A673 (cell line): ENCODE measurements around the gene HBP1. TPM values are rescaled to one million over a fixed set of nuclear protein-coding genes. Genes with fewer than 3 reads are reported as not detected.

Experiments
- BruUV-seq: library from RNA; stranded (reverse); fragments of 400-500 nt; replicated peaks from 2 replicates; lab custom pipeline; 2021; lab: Mats Ljungman, UMichigan
- CTCF ChIA-PET: fragments of 300-600 bp; sonication (Branson Sonifier 250); formaldehyde crosslinking; loops from one replicate; lab custom pipeline; 2022; ENCODE audit warnings: antibody characterized with exemption; lab: Charles Lee
- POLR2A ChIA-PET: fragments of 300-600 bp; sonication (Branson Sonifier 250); formaldehyde crosslinking; loops from one replicate; lab custom pipeline; 2022; ENCODE audit warnings: antibody characterized with exemption; ENCODE audit not compliant: low non-redundant PET; lab: Charles Lee
- DNase-seq: peaks from one replicate; pipeline ENCODE4 v3.0.0-alpha.2; 2015; ENCODE audit warnings: low spot score
- H3K27ac ChIP-seq: fragments of 200-600 bp; sonication (generic); 2 replicates; pipeline ENCODE4 v1.5.1; 2016; ENCODE audit warnings: mixed run types, low read depth, mild to moderate bottlenecking, mixed read lengths, antibody characterized with exemption, low read length; ENCODE audit not compliant: poor library complexity, severe bottlenecking
- H3K27me3 ChIP-seq: fragments of 200-600 bp; sonication (generic); replicated peaks from 2 replicates; pipeline ENCODE4 v1.6.1; 2017; ENCODE audit warnings: mixed run types, low read depth, mild to moderate bottlenecking, mixed read lengths, antibody characterized with exemption, low read length; ENCODE audit not compliant: insufficient read depth, poor library complexity
- H3K36me3 ChIP-seq: fragments of 200-600 bp; sonication (generic); 2 replicates; pipeline ENCODE4 v1.6.1; 2016; ENCODE audit warnings: mixed run types, mild to moderate bottlenecking, mixed read lengths, antibody characterized with exemption, low read length; ENCODE audit not compliant: insufficient read depth, poor library complexity, severe bottlenecking
- H3K4me1 ChIP-seq: fragments of 200-600 bp; sonication (generic); 2 replicates; pipeline ENCODE4 v1.6.1; 2017; ENCODE audit warnings: mixed run types, mild to moderate bottlenecking, mixed read lengths, antibody characterized with exemption, low read length; ENCODE audit not compliant: insufficient read depth, poor library complexity, severe bottlenecking
- H3K4me3 ChIP-seq: fragments of 200-600 bp; sonication (generic); 2 replicates; pipeline ENCODE4 v1.5.1; 2016; ENCODE audit warnings: low read depth, mixed run types, mild to moderate bottlenecking, mixed read lengths, low read length; ENCODE audit not compliant: poor library complexity, severe bottlenecking
- H3K9me3 ChIP-seq: fragments of 200-600 bp; sonication (generic); 2 replicates; pipeline ENCODE4 v1.6.1; 2016; ENCODE audit warnings: mixed run types, low read depth, mild to moderate bottlenecking, mixed read lengths, antibody characterized with exemption, low read length; ENCODE audit not compliant: poor library complexity, severe bottlenecking
- EZH2 ChIP-seq: fragments of 200-600 bp; sonication (generic); IDR thresholded peaks from 2 replicates; pipeline ENCODE4 v1.6.1; 2017; ENCODE audit warnings: borderline replicate concordance, low read depth, mild to moderate bottlenecking, mixed read lengths, antibody characterized with exemption, low read length; ENCODE audit not compliant: poor library complexity, severe bottlenecking
- intact Hi-C: fragments of 100-400 bp; cut with micrococcal nuclease; formaldehyde crosslinking; loops from one replicate; pipeline ENCODE4 v1.10.0; 2022; ENCODE audit not compliant: unreplicated experiment
- total RNA-seq: library from RNA; stranded (reverse); gene quantifications from 2 replicates; pipeline ENCODE4 v1.2.3, GENCODE V29; 2021
- TF ChIP-seq, protein P1 (sequence below): fragments of 300-800, 200-600 bp; sonication (generic); conservative IDR thresholded peaks from 2 replicates; pipeline ENCODE4 v1.5.1; 2017; ENCODE audit warnings: low read depth, mild to moderate bottlenecking, antibody characterized with exemption, low read length, moderate library complexity, mixed read lengths

The HBP1 gene
- total RNA-seq, 1 experiment from 2014 or later = 11.7 TPM

DNA sequence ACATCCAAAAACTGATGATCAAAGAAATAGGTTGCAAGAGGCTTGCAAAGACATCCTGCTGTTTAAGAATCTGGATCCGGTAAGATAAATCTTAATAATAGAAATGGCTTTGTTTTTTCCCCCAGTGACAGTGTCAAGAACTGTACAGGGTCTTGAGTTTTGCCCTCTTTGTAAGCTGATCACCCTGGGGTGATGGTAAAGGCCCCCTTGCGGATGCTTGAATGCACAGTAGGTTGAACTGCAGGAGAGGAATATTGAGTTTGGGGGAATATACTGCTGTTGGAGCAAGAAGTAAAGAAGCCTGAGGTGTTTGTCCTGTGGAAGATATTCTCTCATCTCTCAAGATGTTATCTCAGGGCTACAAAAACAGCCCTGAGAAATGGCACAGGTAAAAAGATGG is 40.6 kb upstream of the HBP1 start:
- Histone ChIP-seq H3K9me3 (no peaks in the 10 kb centered on the region), H3K4me3 (no peak overlapping the region), H3K4me1 (no peaks in the 10 kb centered on the region), H3K27me3 (no peaks in the 10 kb centered on the region), H3K36me3 (no peaks in the 10 kb centered on the region), H3K27ac (no peak overlapping the region)
- ChIA-PET CTCF (no interaction called here), POLR2A (no interaction called here)
- TF ChIP-seq, protein P1, sequence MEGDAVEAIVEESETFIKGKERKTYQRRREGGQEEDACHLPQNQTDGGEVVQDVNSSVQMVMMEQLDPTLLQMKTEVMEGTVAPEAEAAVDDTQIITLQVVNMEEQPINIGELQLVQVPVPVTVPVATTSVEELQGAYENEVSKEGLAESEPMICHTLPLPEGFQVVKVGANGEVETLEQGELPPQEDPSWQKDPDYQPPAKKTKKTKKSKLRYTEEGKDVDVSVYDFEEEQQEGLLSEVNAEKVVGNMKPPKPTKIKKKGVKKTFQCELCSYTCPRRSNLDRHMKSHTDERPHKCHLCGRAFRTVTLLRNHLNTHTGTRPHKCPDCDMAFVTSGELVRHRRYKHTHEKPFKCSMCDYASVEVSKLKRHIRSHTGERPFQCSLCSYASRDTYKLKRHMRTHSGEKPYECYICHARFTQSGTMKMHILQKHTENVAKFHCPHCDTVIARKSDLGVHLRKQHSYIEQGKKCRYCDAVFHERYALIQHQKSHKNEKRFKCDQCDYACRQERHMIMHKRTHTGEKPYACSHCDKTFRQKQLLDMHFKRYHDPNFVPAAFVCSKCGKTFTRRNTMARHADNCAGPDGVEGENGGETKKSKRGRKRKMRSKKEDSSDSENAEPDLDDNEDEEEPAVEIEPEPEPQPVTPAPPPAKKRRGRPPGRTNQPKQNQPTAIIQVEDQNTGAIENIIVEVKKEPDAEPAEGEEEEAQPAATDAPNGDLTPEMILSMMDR = no peak
- TF ChIP-seq EZH2 = no peak
- intact Hi-C loops = no loop called here
- DNase-seq = no peak
- BruUV-seq = no TSS peak

DNA sequence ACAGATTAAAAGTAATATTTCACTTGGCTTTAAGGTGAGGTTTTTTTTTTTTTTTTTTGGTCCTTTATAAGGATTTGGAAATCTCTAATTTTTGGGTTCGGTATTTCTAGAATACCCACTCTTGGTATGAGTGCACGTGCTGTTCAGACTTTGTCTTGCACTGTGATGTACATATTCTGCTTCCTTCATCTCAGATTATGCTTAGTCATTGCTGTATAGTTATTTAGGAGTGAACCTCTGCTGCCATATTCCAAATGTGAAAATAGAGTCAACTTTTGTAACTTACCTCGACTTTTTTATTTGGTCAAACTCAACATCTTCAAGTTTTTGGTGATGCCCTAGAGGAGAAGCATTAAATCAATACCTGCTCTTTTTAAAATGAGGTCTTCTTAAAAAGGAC is 40.1 kb upstream of the HBP1 start:
- POLR2A ChIA-PET = no interaction called here
- CTCF ChIA-PET = no interaction called here
- H3K27me3 ChIP-seq = no peaks in the 10 kb centered on the region

DNA sequence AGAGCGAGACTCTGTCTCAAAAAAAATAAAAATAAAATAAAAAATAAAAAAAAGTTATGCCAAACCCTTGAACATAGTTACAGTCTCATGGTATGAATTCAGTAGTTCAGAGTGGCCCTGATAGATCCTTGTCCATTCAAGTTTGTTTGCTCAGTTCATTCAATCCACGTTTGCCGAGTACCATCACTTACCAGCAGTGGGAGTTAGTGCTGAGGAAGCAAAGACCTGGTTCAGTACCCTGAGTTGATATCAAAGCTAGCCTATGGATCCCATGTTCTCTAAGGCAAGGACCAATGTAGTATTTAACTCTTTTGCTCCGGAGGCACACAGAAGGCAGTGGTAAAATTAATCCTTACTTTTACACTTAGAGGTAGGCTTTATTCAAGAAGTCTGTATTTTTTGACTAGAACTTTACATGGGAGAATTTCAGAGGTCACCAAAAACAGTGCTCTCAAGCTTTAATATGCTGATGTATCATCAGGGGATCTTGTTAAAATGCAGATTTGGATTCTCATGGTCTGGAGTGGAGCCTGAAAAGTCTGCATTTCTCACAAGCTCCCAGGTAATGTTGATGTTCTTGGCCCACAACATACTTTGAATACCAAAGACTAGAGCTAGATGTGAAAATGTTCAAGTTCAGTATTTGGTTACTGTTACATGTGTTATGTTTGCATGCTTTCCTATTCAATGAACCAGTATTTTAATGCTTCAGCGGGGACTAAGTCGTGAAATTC is 38.1 kb upstream of the HBP1 start:
- no peaks in the 10 kb centered on the region for H3K9me3 ChIP-seq
- TF ChIP-seq EZH2 = no peak
- TF ChIP-seq, protein P1 = 0 out of 2 replicates have a peak, but pooled peaks have one; percentile 21
- no TSS peak for BruUV-seq
- CTCF ChIA-PET = no interaction called here
- H3K4me3 ChIP-seq = no peak overlapping the region
- no peaks in the 10 kb centered on the region for H3K4me1 ChIP-seq
- H3K36me3 ChIP-seq = no peaks in the 10 kb centered on the region
- intact Hi-C loops = no loop called here
- peak; percentile 10 for DNase-seq
- POLR2A ChIA-PET = interaction anchor here (0.8 kb wide), 1 partner anchor 32 kb away, joined by 3 read pairs; no protein-coding TSS in a partner anchor
- H3K27ac ChIP-seq = no peak overlapping the region
- H3K27me3 ChIP-seq = no peaks in the 10 kb centered on the region

More for the DNA sequence above, 40.1 kb upstream of the HBP1 start:
- H3K27ac ChIP-seq = no peak overlapping the region
- TF ChIP-seq EZH2 = no peak
- TF ChIP-seq, protein P1 = no peak
- no peaks in the 10 kb centered on the region for H3K9me3 ChIP-seq
- H3K4me1 ChIP-seq = no peaks in the 10 kb centered on the region
- DNase-seq = no peak
- H3K36me3 ChIP-seq = no peaks in the 10 kb centered on the region
- H3K4me3 ChIP-seq = no peak overlapping the region
- intact Hi-C loops = no loop called here
- BruUV-seq = no TSS peak
